Activated T-helper 1 cell treated with anti-CD3 and anti-CD28 coated beads, Interleukin-2, amount 50 U/mL, for 16 hours (primary cell): ENCODE results near the gene TNRC6C.
"Not testable (repeated sequence)": the region's sequence is repeated elsewhere in the genome, so short reads cannot be mapped to it uniquely, and the experiment has no call there.

Source experiments
- DNase-seq, 2 donors: peaks; one replicate each; pipeline ENCODE4 v3.0.0-alpha.2; 2020; ENCODE audit warnings: low read depth in 1 of 2, low spot score in 1 of 2

TNRC6C gene

GRCh38 chr17:78041386-78042179, 83.1 kb downstream of the TNRC6C start:
- no peak for DNase-seq

GRCh38 chr17:78042542-78042941, 84.0 kb downstream of the TNRC6C start:
- no peak for DNase-seq

GRCh38 chr17:78043031-78043430, 84.5 kb downstream of the TNRC6C start:
- no peak for DNase-seq

- DNase-seq: no peak
These were observed 85.9 kb downstream of the TNRC6C start for GRCh38 chr17:78044280-78044835.

GRCh38 chr17:78045316-78045715, 86.8 kb downstream of the TNRC6C start:
- no peak for DNase-seq

GRCh38 chr17:78046923-78047322, 88.4 kb downstream of the TNRC6C start:
- DNase-seq: no peak

- DNase-seq: no peak
These were observed 90.1 kb downstream of the TNRC6C start for GRCh38 chr17:78048346-78049292.

GRCh38 chr17:78049609-78050008, 91.1 kb downstream of the TNRC6C start:
- no peak for DNase-seq

- no peak for DNase-seq
These were observed 92.9 kb downstream of the TNRC6C start for GRCh38 chr17:78051186-78051972.

- no peak for DNase-seq
These were observed 95.4 kb downstream of the TNRC6C start for GRCh38 chr17:78053777-78054468.

- no peak for DNase-seq
These were observed 98.7 kb downstream of the TNRC6C start for GRCh38 chr17:78057113-78057740.

GRCh38 chr17:78058001-78058400, 99.5 kb downstream of the TNRC6C start:
- DNase-seq: no peak

GRCh38 chr17:78058581-78058980, 100.1 kb downstream of the TNRC6C start:
- no peak for DNase-seq

GRCh38 chr17:78062596-78062995, 104.1 kb downstream of the TNRC6C start:
- no peak for DNase-seq

GRCh38 chr17:78063489-78063888, 105.0 kb downstream of the TNRC6C start:
- no peak for DNase-seq

- no peak for DNase-seq
These were observed 106.2 kb downstream of the TNRC6C start for GRCh38 chr17:78064708-78065107.

- not testable (repeated sequence) for DNase-seq
These were observed 108.5 kb downstream of the TNRC6C start for GRCh38 chr17:78066976-78067375.

GRCh38 chr17:78069695-78070094, 111.2 kb downstream of the TNRC6C start:
- no peak for DNase-seq

GRCh38 chr17:78072961-78073360, 114.5 kb downstream of the TNRC6C start:
- DNase-seq: no peak

GRCh38 chr17:78075011-78075410, 116.5 kb downstream of the TNRC6C start:
- DNase-seq: no peak
